SK-N-SH (cell line): Measurements from ENCODE around the gene COL25A1. TPM values are rescaled to one million over a fixed set of nuclear protein-coding genes. Genes with fewer than 3 reads are reported as not detected.

Source experiments
- CTCF ChIA-PET: fragments of 300-600, 350-600 bp; formaldehyde crosslinking; extraction: SDS; loops from one replicate; lab custom pipeline; 2021; lab: Yijun Ruan, JAX
- POLR2A ChIA-PET: fragments of 350-600 bp; sonication (Branson Sonifier 250); formaldehyde crosslinking; extraction: SDS; loops from one replicate; lab custom pipeline; 2020; ENCODE audit warnings: antibody characterized with exemption, inconsistent platforms; lab: Yijun Ruan, JAX
- DNase-seq: peaks from one replicate; pipeline ENCODE4 v3.0.0; 2012
- H2AFZ ChIP-seq: fragments of 200-600 bp; sonication (generic); 2 replicates; pipeline ENCODE4 v1.8.1; 2016; ENCODE audit warnings: antibody characterized with exemption, mild to moderate bottlenecking, low read depth
- H3F3A ChIP-seq: fragments of 200-600 bp; sonication (generic); replicated peaks from 2 replicates; pipeline ENCODE3; 2016; ENCODE audit warnings: antibody characterized with exemption, mild to moderate bottlenecking; ENCODE audit not compliant: insufficient read depth
- H3K27ac ChIP-seq, 2 experiments: fragments of 200-500 bp in 1 of 2; fragments of 200-600 bp in 1 of 2; sonication (Bioruptor generic) in 1 of 2; sonication (generic), shearing (Covaris generic) in 1 of 2; 2 replicates each; pipeline versions ENCODE4 v1.5.1 to v1.6.1; 2014 to 2016; ENCODE audit warnings: low read depth in 2 of 2, inconsistent platforms in 1 of 2, low read length in 1 of 2, mild to moderate bottlenecking in 1 of 2, mixed read lengths in 1 of 2
- H3K27me3 ChIP-seq: fragments of 200-600 bp; sonication (generic), shearing (Covaris generic); 2 replicates; pipeline ENCODE4 v1.6.1; 2016; ENCODE audit warnings: mixed run types; ENCODE audit not compliant: insufficient read depth
- H3K36me3 ChIP-seq, 2 experiments: fragments of 200-500 bp in 1 of 2; fragments of 200-600 bp in 1 of 2; sonication (Bioruptor generic) in 1 of 2; sonication (generic) in 1 of 2; replicated peaks in 1 of 2; 2 replicates each; pipeline versions ENCODE3 to v1.5.1; 2014 to 2016; ENCODE audit warnings: low read length in 1 of 2, mild to moderate bottlenecking in 1 of 2; ENCODE audit not compliant: insufficient read depth in 2 of 2, control insufficient read depth in 1 of 2
- H3K4me1 ChIP-seq, 2 experiments: fragments of 200-500 bp in 1 of 2; fragments of 200-600 bp in 1 of 2; sonication (Bioruptor generic) in 1 of 2; sonication (generic), shearing (Covaris generic) in 1 of 2; 2 replicates each; pipeline versions ENCODE4 v1.5.1 to v1.6.1; 2014 to 2016; ENCODE audit warnings: low read depth in 1 of 2, low read length in 1 of 2, mixed run types in 1 of 2; ENCODE audit not compliant: insufficient read depth in 2 of 2, control insufficient read depth in 1 of 2
- H3K4me2 ChIP-seq: fragments of 200-600 bp; sonication (generic), shearing (Covaris generic); 2 replicates; pipeline ENCODE4 v1.6.1; 2017; ENCODE audit warnings: mixed run types
- H3K4me3 ChIP-seq, 2 experiments: fragments of 200-500 bp in 1 of 2; fragments of 200-600 bp in 1 of 2; sonication (Bioruptor generic) in 1 of 2; sonication (generic), shearing (Covaris generic) in 1 of 2; 2 replicates each; pipeline versions ENCODE4 v1.5.1 to v1.8.1; 2014 to 2016; ENCODE audit warnings: low read depth in 2 of 2, inconsistent platforms in 1 of 2, low read length in 1 of 2, mild to moderate bottlenecking in 1 of 2, mixed read lengths in 1 of 2, moderate library complexity in 1 of 2
- H3K79me2 ChIP-seq: fragments of 200-600 bp; sonication (generic); 2 replicates; pipeline ENCODE4 v1.8.1; 2017; ENCODE audit warnings: mild to moderate bottlenecking; ENCODE audit not compliant: insufficient read depth
- H3K9ac ChIP-seq: fragments of 200-600 bp; sonication (generic); 2 replicates; pipeline ENCODE4 v1.6.1; 2017; ENCODE audit warnings: mixed run types
- H3K9me2 ChIP-seq: fragments of 200-600 bp; sonication (generic); 2 replicates; pipeline ENCODE4 v1.6.1; 2017; ENCODE audit warnings: mixed run types
- H3K9me3 ChIP-seq: fragments of 200-600 bp; sonication (generic); 2 replicates; pipeline ENCODE4 v1.6.1; 2017; ENCODE audit warnings: mixed run types, mild to moderate bottlenecking, moderate library complexity
- H4K20me1 ChIP-seq: fragments of 200-600 bp; sonication (generic); 2 replicates; pipeline ENCODE4 v1.6.1; 2017; ENCODE audit warnings: mild to moderate bottlenecking, mixed run types; ENCODE audit not compliant: insufficient read depth
- CHD2 ChIP-seq: fragments of 150-350 bp; IDR thresholded peaks from 2 replicates; pipeline ENCODE4 v1.6.1; 2018; ENCODE audit warnings: low read length; ENCODE audit not compliant: partially characterized antibody
- FOSL2 ChIP-seq: IDR thresholded peaks from 2 replicates; pipeline ENCODE4 v1.4.0; 2012; ENCODE audit warnings: low read depth, mild to moderate bottlenecking, moderate library complexity, borderline replicate concordance
- FOXJ3 ChIP-seq: sonication (generic); formaldehyde crosslinking; IDR thresholded peaks from 2 replicates; pipeline ENCODE4 v1.5.1; 2020; ENCODE audit warnings: mild to moderate bottlenecking, missing genetic modification reagents
- GABPA ChIP-seq: IDR thresholded peaks from 2 replicates; pipeline ENCODE4 v1.4.0; 2012; ENCODE audit warnings: low read depth, mild to moderate bottlenecking
- IRF3 ChIP-seq: fragments of 150-350 bp; IDR thresholded peaks from 2 replicates; pipeline ENCODE4 v1.6.1; 2016; ENCODE audit warnings: mild to moderate bottlenecking, low read depth, low read length
- MEF2A ChIP-seq: IDR thresholded peaks from 2 replicates; pipeline ENCODE4 v1.4.0; 2012; ENCODE audit warnings: low read depth, borderline replicate concordance
- MXI1 ChIP-seq: IDR thresholded peaks from 2 replicates; pipeline ENCODE4 v1.6.1; 2012; ENCODE audit warnings: mild to moderate bottlenecking, low read depth, low read length, improper control_type of control experiment
- POLR2AphosphoS5 ChIP-seq: IDR thresholded peaks from 2 replicates; pipeline ENCODE4 v1.6.1; 2012; ENCODE audit warnings: low read depth, low read length
- REST ChIP-seq: IDR thresholded peaks from 2 replicates; pipeline ENCODE4 v1.6.1; 2012; ENCODE audit warnings: mild to moderate bottlenecking, low read depth, low read length, moderate library complexity
- RXRA ChIP-seq: IDR thresholded peaks from 2 replicates; pipeline ENCODE4 v1.4.0; 2012; ENCODE audit warnings: low read depth, mild to moderate bottlenecking, borderline replicate concordance
- TCF12 ChIP-seq: IDR thresholded peaks from 2 replicates; pipeline ENCODE4 v1.4.0; 2012
- TEAD4 ChIP-seq: IDR thresholded peaks from 2 replicates; pipeline ENCODE4 v1.4.0; 2012; ENCODE audit warnings: mild to moderate bottlenecking, borderline replicate concordance; ENCODE audit not compliant: insufficient read depth
- USF2 ChIP-seq: fragments of 150-350 bp; IDR thresholded peaks from 2 replicates; pipeline ENCODE4 v1.6.1; 2017; ENCODE audit warnings: antibody characterized with exemption, low read length, low read depth, borderline replicate concordance
- ZBTB33 ChIP-seq: IDR thresholded peaks from 2 replicates; pipeline ENCODE4 v1.4.0; 2012; ENCODE audit warnings: low read depth, borderline replicate concordance
- WGBS: methylation state at CpG from one replicate; pipeline ENCODE4 v1.1.6; 2017; ENCODE audit warnings: low lambda C conversion rate; 5-methylcytosine and 5-hydroxymethylcytosine counted together
- polyA plus RNA-seq, 3 experiments: library from polyadenylated mRNA; depleted of rRNA; stranded (reverse); fragments of >200 nt; gene quantifications; 2 replicates each; pipeline ENCODE4 v1.2.3, GENCODE V29; 2012

The COL25A1 gene
- polyA plus RNA-seq, 1 of the 3 experiments (the other 2 are of a cell fraction), result not detected

- TF ChIP-seq CHD2 (no peak), MEF2A (no peak), FOXJ3 (CRISPR knock-in tag) (no peak), POLR2AphosphoS5 (no peak), ZBTB33 (no peak)
Measured at GRCh38 chr4:108813261-108813660, 489.2 kb downstream of the COL25A1 start (continued).

- Histone ChIP-seq H3K9me3 (no peaks in the 10 kb centered on the region), H3F3A (no peaks in the 10 kb centered on the region), H3K4me2 (no peak overlapping the region), H3K9me2 (no peaks in the 10 kb centered on the region), H3K79me2 (no peaks in the 10 kb centered on the region), H3K9ac (no peak overlapping the region), H4K20me1 (no peaks in the 10 kb centered on the region), H3K27ac (no peak overlapping the region), H3K4me3 (no peak overlapping the region), H3K4me1 (no peaks in the 10 kb centered on the region), H2AFZ (no peak overlapping the region), H3K36me3 (no peaks in the 10 kb centered on the region), H3K27me3 (no peaks in the 10 kb centered on the region)
- POLR2A ChIA-PET, result no interaction called here
- DNase-seq, result no peak
- CTCF ChIA-PET, result no interaction called here
- WGBS, result 0% methylated on average over 1 of the region's 1 CpG
- TF ChIP-seq TCF12 (no peak), MXI1 (no peak), IRF3 (no peak)
Measured at GRCh38 chr4:108811486-108811885, 491.0 kb downstream of the COL25A1 start.

GRCh38 chr4:108810087-108810486 is 492.4 kb downstream of the COL25A1 start:
- CTCF ChIA-PET, result no interaction called here
- H3K79me2 ChIP-seq, result no peaks in the 10 kb centered on the region
- WGBS, result 0% methylated on average over 1 of the region's 1 CpG
- no peak for DNase-seq
- H3K4me2 ChIP-seq, result no peak overlapping the region
- H3K9me3 ChIP-seq, result no peaks in the 10 kb centered on the region
- H3K27ac ChIP-seq, result no peak overlapping the region
- no peaks in the 10 kb centered on the region for H3K9me2 ChIP-seq
- H3K27me3 ChIP-seq, result no peaks in the 10 kb centered on the region
- no peak overlapping the region for H2AFZ ChIP-seq
- H3K36me3 ChIP-seq, result no peaks in the 10 kb centered on the region
- no peaks in the 10 kb centered on the region for H4K20me1 ChIP-seq
- POLR2A ChIA-PET, result no interaction called here
- H3K4me3 ChIP-seq, result no peak overlapping the region
- no peaks in the 10 kb centered on the region for H3K4me1 ChIP-seq
- no peaks in the 10 kb centered on the region for H3F3A ChIP-seq
- H3K9ac ChIP-seq, result no peak overlapping the region
- TF ChIP-seq POLR2AphosphoS5 (no peak), RXRA (no peak), ZBTB33 (no peak), USF2 (no peak), REST (no peak), GABPA (no peak), TEAD4 (no peak), FOSL2 (no peak), MEF2A (no peak)
